B cell (primary cell): Measurements from ENCODE around the gene KIF1A. TPM values are rescaled to one million over a fixed set of nuclear protein-coding genes. Genes with fewer than 3 reads are reported as not detected.

Source experiments
- ATAC-seq: fragments of 200-7000 bp; cut with Tn5 transposase; one replicate; pipeline ENCODE4 v1.10.0; 2021; ENCODE audit warnings: low read depth, mild to moderate bottlenecking, moderate number of reproducible peaks, moderate library complexity
- CTCF ChIA-PET: fragments of 350-600 bp; sonication (Branson Sonifier 250); formaldehyde crosslinking; loops from one replicate; lab custom pipeline; 2021; ENCODE audit warnings: antibody characterized with exemption, inconsistent platforms; lab: Charles Lee
- POLR2A ChIA-PET: fragments of 350-600 bp; sonication (Branson Sonifier 250); formaldehyde crosslinking; loops from one replicate; lab custom pipeline; 2021; ENCODE audit warnings: antibody characterized with exemption; lab: Charles Lee
- DNase-seq: peaks from one replicate; pipeline ENCODE4 v3.0.0; 2013
- H2AFZ ChIP-seq: 2 replicates; pipeline ENCODE4 v1.6.1; 2012; ENCODE audit warnings: mild to moderate bottlenecking, low read depth, low read length; ENCODE audit not compliant: insufficient read depth, poor library complexity, severe bottlenecking
- H3K27ac ChIP-seq, 2 donors: 1 replicate in 1 of 2; 2 replicates in 1 of 2; pipeline ENCODE4 v1.5.1; 2012 to 2013; ENCODE audit warnings: low read length in 2 of 2, mild to moderate bottlenecking in 2 of 2, moderate library complexity in 1 of 2
- H3K27me3 ChIP-seq, 4 experiments: fragments of 200-600 bp in 1 of 4; sonication (generic) in 1 of 4; replicated peaks in 1 of 4; 1 replicate in 2 of 4; 2 replicates in 2 of 4; pipeline versions ENCODE4 v1.6.1 to v1.7.0; 2013 to 2016; ENCODE audit warnings: low read length in 3 of 4, mild to moderate bottlenecking in 2 of 4, mixed read lengths in 1 of 4, moderate library complexity in 1 of 4; ENCODE audit not compliant: insufficient read depth in 4 of 4, control insufficient read depth in 3 of 4; ENCODE audit errors: control extremely low read depth in 1 of 4
- H3K36me3 ChIP-seq, 2 experiments: replicated peaks in 1 of 2; 1 replicate in 1 of 2; 2 replicates in 1 of 2; pipeline versions ENCODE4 v1.6.1 to v1.7.1; 2013; ENCODE audit warnings: low read length in 1 of 2; ENCODE audit not compliant: insufficient read depth in 2 of 2, control insufficient read depth in 1 of 2; ENCODE audit errors: control extremely low read depth in 1 of 2, extremely low read depth in 1 of 2
- H3K4me1 ChIP-seq, 2 donors: fragments of 200-600 bp in 1 of 2; sonication (generic) in 1 of 2; 1 replicate in 1 of 2; 2 replicates in 1 of 2; pipeline versions ENCODE4 v1.5.1 to v1.6.1; 2013 to 2017; ENCODE audit warnings: low read length in 2 of 2; ENCODE audit not compliant: control insufficient read depth in 2 of 2, insufficient read depth in 2 of 2
- H3K4me2 ChIP-seq: replicated peaks from 2 replicates; pipeline ENCODE3; 2012; ENCODE audit warnings: mild to moderate bottlenecking, low read depth, low read length; ENCODE audit not compliant: poor library complexity, severe bottlenecking
- H3K4me3 ChIP-seq, 5 experiments: fragments of 200-600 bp in 1 of 5; sonication (generic) in 1 of 5; 1 replicate in 3 of 5; 2 replicates in 2 of 5; pipeline versions ENCODE4 v1.5.1 to v1.7.0; 2011 to 2016; ENCODE audit warnings: low read length in 4 of 5, mild to moderate bottlenecking in 4 of 5, low read depth in 2 of 5, control low read depth in 1 of 5, moderate library complexity in 1 of 5; ENCODE audit not compliant: insufficient read depth in 1 of 5; ENCODE audit errors: control extremely low read depth in 1 of 5, extremely low read depth in 1 of 5
- H3K79me2 ChIP-seq: fragments of 200-600 bp; sonication (generic); one replicate; pipeline ENCODE4 v1.6.0; 2016; ENCODE audit warnings: low read length; ENCODE audit not compliant: control insufficient read depth, insufficient read depth
- H3K9ac ChIP-seq: fragments of 200-600 bp; sonication (generic); 2 replicates; pipeline ENCODE4 v1.6.1; 2017; ENCODE audit warnings: mild to moderate bottlenecking, low read length, moderate library complexity
- H3K9me3 ChIP-seq, 3 donors: one replicate each; pipeline versions ENCODE4 v1.6.1 to v1.7.1; 2013; ENCODE audit warnings: low read length in 2 of 3; ENCODE audit not compliant: control insufficient read depth in 2 of 3, insufficient read depth in 1 of 3; ENCODE audit errors: control extremely low read depth in 1 of 3
- H4K20me1 ChIP-seq: 2 replicates; pipeline ENCODE4 v1.6.0; 2012; ENCODE audit warnings: mild to moderate bottlenecking, low read length; ENCODE audit not compliant: insufficient read depth, control insufficient read depth, poor library complexity, severe bottlenecking
- H3K27ac Mint-ChIP-seq: one replicate; pipeline ENCODE4 v1.8.0; 2021; ENCODE audit warnings: mixed read lengths
- H3K27me3 Mint-ChIP-seq: one replicate; pipeline ENCODE4 v1.8.0; 2021; ENCODE audit warnings: mixed read lengths
- H3K4me1 Mint-ChIP-seq: one replicate; pipeline ENCODE4 v1.8.0; 2021; ENCODE audit warnings: mixed read lengths
- H3K4me3 Mint-ChIP-seq: one replicate; pipeline ENCODE4 v1.8.0; 2021; ENCODE audit warnings: mixed read lengths
- H3K9me3 Mint-ChIP-seq: one replicate; pipeline ENCODE4 v1.8.0; 2022; ENCODE audit warnings: mixed read lengths; ENCODE audit not compliant: insufficient read depth
- EZH2 ChIP-seq: IDR thresholded peaks from 2 replicates; pipeline ENCODE4 v1.6.1; 2012; ENCODE audit warnings: borderline replicate concordance, low read depth, mild to moderate bottlenecking, moderate library complexity, low read length; ENCODE audit not compliant: insufficient read depth, poor library complexity, severe bottlenecking
- WGBS: methylation state at CpG from one replicate; pipeline ENCODE4 v1.1.5; 2013; ENCODE audit warnings: missing lambda C conversion rate; ENCODE audit not compliant: insufficient coverage; 5-methylcytosine and 5-hydroxymethylcytosine counted together
- intact Hi-C: fragments of 100-400 bp; cut with micrococcal nuclease; formaldehyde crosslinking; loops from one replicate; pipeline ENCODE4 v1.10.0; 2022
- polyA plus RNA-seq: library from polyadenylated mRNA; depleted of rRNA; stranded (reverse); fragments of >200 nt; gene quantifications from 2 replicates; pipeline ENCODE4 v1.2.3, GENCODE V29; 2012
- total RNA-seq, 2 donors: library from RNA; stranded (reverse); fragments of 120-200 nt in 1 of 2; gene quantifications; 1 replicate in 1 of 2; 2 replicates in 1 of 2; pipeline versions ENCODE4 v1.2.3 to v1.2.4, GENCODE V29; 2013 to 2022
- TF ChIP-seq, protein P1 (sequence below): fragments of 200-600 bp; IDR thresholded peaks from one replicate; pipeline ENCODE4 v1.8.0; 2022; ENCODE audit warnings: antibody characterized with exemption, mild to moderate bottlenecking

The KIF1A gene
- total and polyA plus RNA-seq, 2 donors (not counting 1 experiment from before 2014, with no cell fraction given), result not detected

DNA sequence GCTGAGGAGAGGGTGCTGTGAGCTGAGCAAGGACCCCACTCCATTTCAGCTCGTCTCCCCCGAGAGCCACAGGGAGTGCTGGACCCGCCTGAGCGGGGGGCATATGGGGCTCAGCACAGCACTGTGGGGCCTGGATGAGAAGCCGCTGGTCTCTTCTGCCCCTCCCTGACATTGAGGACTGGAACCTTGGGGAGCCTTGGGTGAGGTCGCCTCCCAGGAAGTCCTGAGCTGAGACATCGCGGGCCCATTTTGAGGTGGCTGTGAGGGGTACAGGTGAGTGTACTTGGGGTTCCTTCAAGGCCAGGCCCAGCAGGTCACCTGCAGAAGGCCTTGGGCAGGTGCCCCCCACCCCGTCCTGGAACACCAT is 131.5 kb downstream of the KIF1A start:
- Mint-ChIP-seq H3K27me3 (peaks cover 4% of the 10 kb centered on the region), H3K27ac (no peak overlapping the region), H3K4me1 (peaks cover 5% of the 10 kb centered on the region), H3K4me3 (no peak overlapping the region), H3K9me3 (no peaks in the 10 kb centered on the region)
- H3K36me3 ChIP-seq, result no peaks in the 10 kb centered on the region
- H3K4me2 ChIP-seq, result no peak overlapping the region
- TF ChIP-seq EZH2, result no peak
- TF ChIP-seq, protein P1, sequence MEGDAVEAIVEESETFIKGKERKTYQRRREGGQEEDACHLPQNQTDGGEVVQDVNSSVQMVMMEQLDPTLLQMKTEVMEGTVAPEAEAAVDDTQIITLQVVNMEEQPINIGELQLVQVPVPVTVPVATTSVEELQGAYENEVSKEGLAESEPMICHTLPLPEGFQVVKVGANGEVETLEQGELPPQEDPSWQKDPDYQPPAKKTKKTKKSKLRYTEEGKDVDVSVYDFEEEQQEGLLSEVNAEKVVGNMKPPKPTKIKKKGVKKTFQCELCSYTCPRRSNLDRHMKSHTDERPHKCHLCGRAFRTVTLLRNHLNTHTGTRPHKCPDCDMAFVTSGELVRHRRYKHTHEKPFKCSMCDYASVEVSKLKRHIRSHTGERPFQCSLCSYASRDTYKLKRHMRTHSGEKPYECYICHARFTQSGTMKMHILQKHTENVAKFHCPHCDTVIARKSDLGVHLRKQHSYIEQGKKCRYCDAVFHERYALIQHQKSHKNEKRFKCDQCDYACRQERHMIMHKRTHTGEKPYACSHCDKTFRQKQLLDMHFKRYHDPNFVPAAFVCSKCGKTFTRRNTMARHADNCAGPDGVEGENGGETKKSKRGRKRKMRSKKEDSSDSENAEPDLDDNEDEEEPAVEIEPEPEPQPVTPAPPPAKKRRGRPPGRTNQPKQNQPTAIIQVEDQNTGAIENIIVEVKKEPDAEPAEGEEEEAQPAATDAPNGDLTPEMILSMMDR, result no peak
- ATAC-seq (no peak), DNase-seq (no peak)
- intact Hi-C loops, result no loop called here
- no peak overlapping the region for H3K27ac ChIP-seq
- H3K4me3 ChIP-seq, result no peak overlapping the region
- no peak overlapping the region for H3K9ac ChIP-seq
- H3K27me3 ChIP-seq, result no peaks in the 10 kb centered on the region
- WGBS, result 92% methylated on average over 8 of the region's 9 CpGs
- no peaks in the 10 kb centered on the region for H3K79me2 ChIP-seq
- no peaks in the 10 kb centered on the region for H4K20me1 ChIP-seq
- no peaks in the 10 kb centered on the region for H3K4me1 ChIP-seq
- ChIA-PET CTCF (no interaction called here), POLR2A (no interaction called here)
- no peaks in the 10 kb centered on the region for H3K9me3 ChIP-seq
- H2AFZ ChIP-seq, result no peak overlapping the region

DNA sequence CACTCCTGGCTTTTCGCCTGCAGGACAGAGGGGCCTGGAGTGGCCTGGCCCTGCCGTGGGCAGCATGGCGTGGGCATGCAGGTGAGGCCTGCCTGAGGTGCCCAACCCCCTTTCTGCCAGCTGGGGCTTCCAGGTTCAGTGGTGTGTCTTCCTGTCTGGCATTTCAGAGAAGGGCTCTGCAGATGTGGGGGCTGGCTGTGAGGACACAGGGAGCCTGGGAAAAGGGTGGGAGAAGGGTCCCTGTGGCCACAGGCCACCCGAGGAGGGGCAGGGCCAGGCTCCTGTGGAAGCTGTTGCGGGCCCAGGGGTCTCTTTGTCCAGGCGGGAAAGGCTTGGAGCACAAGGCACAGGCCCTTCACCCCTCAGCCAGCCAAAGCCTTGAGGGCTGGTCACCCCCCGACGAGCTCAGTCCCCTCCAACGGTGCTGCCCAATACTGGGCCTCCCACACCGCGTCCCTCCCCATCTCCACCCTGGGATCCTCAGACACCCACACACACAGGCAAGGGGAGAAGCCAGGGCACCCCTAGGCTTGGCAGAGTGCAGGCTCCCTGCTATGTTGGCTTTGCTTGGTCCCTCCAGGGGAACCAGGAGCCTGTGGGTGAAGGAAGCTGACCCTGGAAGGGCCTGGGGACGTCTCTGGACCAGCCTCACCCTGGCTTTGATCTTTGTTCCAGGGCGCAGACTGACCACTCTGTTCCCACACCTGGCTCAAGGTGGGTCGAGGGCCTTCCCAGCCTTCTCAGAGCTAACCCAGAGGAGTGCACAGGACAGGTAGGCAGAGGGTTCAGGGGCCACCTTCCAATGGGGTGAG is 132.1 kb downstream of the KIF1A start:
- CTCF ChIA-PET, result no interaction called here
- POLR2A ChIA-PET, result no interaction called here
- Histone ChIP-seq H4K20me1 (no peaks in the 10 kb centered on the region), H3K79me2 (no peaks in the 10 kb centered on the region), H3K9me3 (no peaks in the 10 kb centered on the region), H3K27me3 (no peaks in the 10 kb centered on the region), H3K4me3 (no peak overlapping the region), H3K4me1 (no peaks in the 10 kb centered on the region), H2AFZ (no peak overlapping the region), H3K27ac (no peak overlapping the region), H3K4me2 (no peak overlapping the region), H3K36me3 (no peaks in the 10 kb centered on the region), H3K9ac (no peak overlapping the region)
- intact Hi-C loops, result no loop called here
- H3K27ac Mint-ChIP-seq, result no peak overlapping the region
- DNase-seq (no peak), ATAC-seq (no peak)
- TF ChIP-seq, protein P1, result no peak
- no peak for TF ChIP-seq EZH2
- no peak overlapping the region for H3K4me3 Mint-ChIP-seq
- H3K4me1 Mint-ChIP-seq, result peaks cover 5% of the 10 kb centered on the region
- WGBS, result 88% methylated on average over 14 of the region's 14 CpGs
- H3K9me3 Mint-ChIP-seq, result no peaks in the 10 kb centered on the region
- H3K27me3 Mint-ChIP-seq, result peaks cover 4% of the 10 kb centered on the region
